Posterior vena cava (tissue), 2 donors: ENCODE data around the gene EPHA5. TPM values are rescaled to one million over a fixed set of nuclear protein-coding genes. Genes with fewer than 3 reads are reported as not detected.

Source experiments
- DNase-seq: peaks from one replicate; pipeline ENCODE4 v3.0.0-alpha.2; 2020; ENCODE audit warnings: low spot score
- intact Hi-C, 2 donors: fragments of 100-400 bp; cut with DNase I; formaldehyde crosslinking; loops; one replicate each; pipeline versions ENCODE4 v1.14.1 to v1.14.2; 2022 to 2023
- total RNA-seq, 2 donors: library from RNA; stranded (reverse); fragmentation: NEBNext Ultra II Directional; extraction: Animal tissue kit (Norgen Biotek cat#: 25700); gene quantifications; one replicate each; pipeline ENCODE4 v1.2.1, GENCODE V29; 2021
- donor health status: DM: yes; HTN: yes; CAD: no.
- donor health status: DM: yes; HTN: yes; CAD: no.

The EPHA5 gene
- total RNA-seq, 2 donors from 2014 or later: 0.62 to 1.1 TPM

- no peak for DNase-seq
- intact Hi-C loops: no loop called here
Measured at GRCh38 chr4:65645185-65645584, 25.1 kb downstream of the EPHA5 start.

GRCh38 chr4:65635051-65635821 lies 35.1 kb downstream of the EPHA5 start:
- intact Hi-C loops: no loop called here
- no peak for DNase-seq

GRCh38 chr4:65624651-65625050 lies 45.6 kb downstream of the EPHA5 start:
- no peak for DNase-seq
- intact Hi-C loops: no loop called here

- intact Hi-C loops: no loop called here
- no peak for DNase-seq
Measured at GRCh38 chr4:65623506-65623905, 46.8 kb downstream of the EPHA5 start.

- intact Hi-C loops: no loop called here
- no peak for DNase-seq
Measured at GRCh38 chr4:65617416-65617815, 52.9 kb downstream of the EPHA5 start.

- no peak for DNase-seq
- intact Hi-C loops: no loop called here
Measured at GRCh38 chr4:65604515-65604914, 65.8 kb downstream of the EPHA5 start.

- DNase-seq: no peak
- intact Hi-C loops: no loop called here
Measured at GRCh38 chr4:65600656-65601055, 69.6 kb downstream of the EPHA5 start.

- intact Hi-C loops: no loop called here
- no peak for DNase-seq
Measured at GRCh38 chr4:65599340-65599739, 70.9 kb downstream of the EPHA5 start.

- intact Hi-C loops: no loop called here
- DNase-seq: no peak
Measured at GRCh38 chr4:65597697-65598096, 72.6 kb downstream of the EPHA5 start.

- DNase-seq: no peak
- intact Hi-C loops: no loop called here
Measured at GRCh38 chr4:65592089-65592488, 78.2 kb downstream of the EPHA5 start.

GRCh38 chr4:65589921-65590320 lies 80.4 kb downstream of the EPHA5 start:
- intact Hi-C loops: no loop called here
- no peak for DNase-seq

GRCh38 chr4:65589331-65589730 lies 81.0 kb downstream of the EPHA5 start:
- intact Hi-C loops: no loop called here
- no peak for DNase-seq

GRCh38 chr4:65580551-65580950 lies 89.7 kb downstream of the EPHA5 start:
- no peak for DNase-seq
- intact Hi-C loops: no loop called here

GRCh38 chr4:65566473-65566872 lies 103.8 kb downstream of the EPHA5 start:
- DNase-seq: no peak
- intact Hi-C loops: no loop called here

GRCh38 chr4:65561164-65561563 lies 109.1 kb downstream of the EPHA5 start:
- intact Hi-C loops: no loop called here
- DNase-seq: no peak

GRCh38 chr4:65559270-65559669 lies 111.0 kb downstream of the EPHA5 start:
- intact Hi-C loops: no loop called here

GRCh38 chr4:65552057-65552456 lies 118.2 kb downstream of the EPHA5 start:
- intact Hi-C loops: no loop called here
- no peak for DNase-seq

More at GRCh38 chr4:65559270-65559669, 111.0 kb downstream of the EPHA5 start:
- no peak for DNase-seq

- DNase-seq: no peak
- intact Hi-C loops: no loop called here
Measured at GRCh38 chr4:65550500-65550899, 119.8 kb downstream of the EPHA5 start.

- intact Hi-C loops: no loop called here
- no peak for DNase-seq
Measured at GRCh38 chr4:65546882-65547416, 123.3 kb downstream of the EPHA5 start.

GRCh38 chr4:65538571-65538970 lies 131.7 kb downstream of the EPHA5 start:
- no peak for DNase-seq
- intact Hi-C loops: no loop called here

GRCh38 chr4:65535113-65535512 lies 135.2 kb downstream of the EPHA5 start:
- intact Hi-C loops: no loop called here
- DNase-seq: no peak
